Adipocyte (in vitro differentiated cells): ENCODE results near the gene OTP.
A peak's percentile ranks its signal among the peaks of the same experiment; 100 is the strongest.

Experiments
- DNase-seq: peaks from one replicate; pipeline ENCODE4 v3.0.0-alpha.2; 2015; ENCODE audit warnings: low read depth
- H3K27me3 ChIP-seq: replicated peaks from 2 replicates; pipeline ENCODE4 v1.7.0; 2013; ENCODE audit warnings: mild to moderate bottlenecking, low read length, moderate library complexity; ENCODE audit not compliant: control insufficient read depth, insufficient read depth
- H3K36me3 ChIP-seq: 2 replicates; pipeline ENCODE4 v1.7.0; 2013; ENCODE audit warnings: low read length, mild to moderate bottlenecking, moderate library complexity; ENCODE audit not compliant: control insufficient read depth, insufficient read depth, severe bottlenecking
- H3K4me1 ChIP-seq: 2 replicates; pipeline ENCODE4 v1.7.0; 2013; ENCODE audit warnings: mild to moderate bottlenecking, low read length, moderate library complexity; ENCODE audit not compliant: control insufficient read depth, insufficient read depth
- H3K4me3 ChIP-seq: 2 replicates; pipeline ENCODE4 v1.7.0; 2013; ENCODE audit warnings: mild to moderate bottlenecking, low read length, moderate library complexity
- H3K9ac ChIP-seq: 2 replicates; pipeline ENCODE4 v1.7.0; 2013; ENCODE audit warnings: mild to moderate bottlenecking, low read length, moderate library complexity
- H3K9me3 ChIP-seq: 2 replicates; pipeline ENCODE4 v1.7.0; 2013; ENCODE audit warnings: mild to moderate bottlenecking, low read length, moderate library complexity; ENCODE audit not compliant: control insufficient read depth

Gene OTP

DNA sequence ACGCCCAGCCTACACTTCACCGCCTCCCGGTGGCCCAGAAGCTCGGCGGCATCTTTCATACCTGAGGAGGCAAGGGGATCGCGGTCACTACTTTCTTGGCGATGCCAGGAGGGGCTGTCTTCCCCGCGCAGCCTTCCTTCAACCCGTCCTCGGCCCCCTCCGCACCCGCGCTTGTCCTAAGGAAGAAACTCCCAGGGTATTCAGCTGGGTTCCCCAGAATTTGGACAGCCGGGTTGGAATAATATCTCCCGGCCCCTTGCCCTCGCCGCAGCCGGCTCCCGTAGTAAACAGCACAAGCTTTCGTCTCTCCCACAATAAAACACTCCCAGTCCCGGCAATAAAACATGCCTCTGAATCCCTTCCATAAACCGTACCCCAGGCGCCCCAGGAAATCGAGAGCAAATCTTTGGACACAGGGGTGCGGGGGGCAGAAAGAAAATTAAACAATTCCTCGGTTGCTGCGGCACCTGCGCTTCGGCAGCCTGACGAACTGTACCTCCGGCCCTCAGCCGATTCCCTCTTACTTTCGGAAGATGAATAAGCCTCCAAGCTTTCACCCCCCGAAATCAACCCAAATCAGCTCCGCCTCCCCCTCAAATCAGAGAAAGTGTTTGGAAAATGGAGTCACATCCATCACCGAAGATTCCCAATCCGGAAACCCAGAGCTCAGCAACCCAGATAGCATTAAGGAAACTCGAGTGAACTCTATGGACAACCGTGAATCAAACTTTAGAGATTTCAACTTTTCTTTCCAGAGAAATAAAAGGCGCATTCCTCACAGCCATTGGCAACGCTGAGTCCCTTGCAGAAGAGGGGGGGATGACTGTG lies 1.1 kb downstream of the OTP start:
- DNase-seq: no peak
- H3K36me3 ChIP-seq: no peaks in the 10 kb centered on the region
- no peaks in the 10 kb centered on the region for H3K4me1 ChIP-seq
- no peak overlapping the region for H3K4me3 ChIP-seq
- peaks cover 11% of the 10 kb centered on the region for H3K9me3 ChIP-seq
- peaks cover 100% of the 10 kb centered on the region for H3K27me3 ChIP-seq
- H3K9ac ChIP-seq: no peak overlapping the region

DNA sequence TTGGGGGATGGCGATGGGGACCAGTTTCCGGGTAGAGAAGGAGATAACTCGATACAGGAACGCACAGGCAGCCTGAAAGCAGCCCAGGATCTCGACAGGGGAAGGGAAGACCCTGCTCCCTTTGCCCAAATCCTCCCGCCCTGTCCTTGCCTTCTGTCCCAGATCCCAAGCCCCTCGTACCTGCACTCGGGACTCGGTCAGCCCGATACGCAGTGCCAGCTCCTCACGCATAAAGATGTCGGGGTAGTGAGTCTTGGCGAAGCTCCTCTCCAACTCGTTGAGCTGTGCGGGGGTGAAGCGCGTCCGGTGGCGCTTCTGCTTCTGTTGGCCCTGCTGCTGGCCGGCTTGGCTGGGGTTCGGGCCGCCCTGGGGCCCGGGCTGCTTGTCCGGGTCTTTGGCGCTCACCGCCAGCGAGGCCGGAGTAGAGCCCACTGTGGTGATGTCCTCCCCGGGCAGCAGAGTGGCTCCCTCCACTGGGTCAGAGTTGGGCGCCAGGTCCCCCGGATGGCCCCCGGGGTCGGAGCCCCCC lies 1.8 kb downstream of the OTP start:
- Histone ChIP-seq H3K4me1 (no peaks in the 10 kb centered on the region), H3K9ac (no peak overlapping the region), H3K36me3 (no peaks in the 10 kb centered on the region), H3K9me3 (peaks cover 11% of the 10 kb centered on the region), H3K27me3 (peaks cover 100% of the 10 kb centered on the region), H3K4me3 (no peak overlapping the region)
- DNase-seq: no peak

DNA sequence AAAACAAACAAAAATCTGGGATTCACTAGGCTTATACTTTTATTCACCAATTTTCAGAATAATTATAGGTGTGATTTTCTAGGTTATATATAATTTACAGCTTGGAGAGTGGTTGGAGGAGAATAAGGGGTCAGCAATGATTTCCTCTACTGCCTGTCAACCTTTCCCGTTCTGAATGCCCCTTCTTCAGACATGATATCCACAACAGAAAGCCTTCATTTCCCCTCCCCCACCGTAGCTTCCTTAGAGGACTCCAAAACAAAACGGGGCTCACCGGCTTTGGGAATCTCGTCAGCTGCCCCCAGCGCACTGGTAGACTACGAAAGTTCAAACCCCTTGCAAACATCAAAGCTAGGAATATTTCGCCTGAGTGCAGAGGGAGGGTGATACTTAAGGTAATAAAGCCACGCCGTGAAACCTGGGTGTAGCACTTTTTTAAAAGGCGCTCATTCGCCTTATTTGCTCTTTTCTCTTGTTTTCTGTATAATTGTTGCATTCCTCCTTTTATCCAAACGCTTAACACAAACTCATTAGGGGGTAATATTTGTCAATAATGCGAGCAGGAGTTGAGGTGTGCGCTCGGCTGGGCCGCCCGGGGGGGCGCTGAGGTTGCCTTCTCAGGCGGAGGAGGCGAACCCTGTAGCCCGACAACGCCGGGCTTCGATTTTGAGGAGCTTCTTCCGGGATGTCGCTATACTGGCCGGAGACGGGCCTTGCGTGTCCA lies 2.4 kb downstream of the OTP start:
- Histone ChIP-seq H3K9me3 (peaks cover 11% of the 10 kb centered on the region), H3K27me3 (peaks cover 100% of the 10 kb centered on the region), H3K4me1 (peaks cover 2% of the 10 kb centered on the region), H3K4me3 (no peak overlapping the region), H3K36me3 (no peaks in the 10 kb centered on the region), H3K9ac (no peak overlapping the region)
- no peak for DNase-seq

DNA sequence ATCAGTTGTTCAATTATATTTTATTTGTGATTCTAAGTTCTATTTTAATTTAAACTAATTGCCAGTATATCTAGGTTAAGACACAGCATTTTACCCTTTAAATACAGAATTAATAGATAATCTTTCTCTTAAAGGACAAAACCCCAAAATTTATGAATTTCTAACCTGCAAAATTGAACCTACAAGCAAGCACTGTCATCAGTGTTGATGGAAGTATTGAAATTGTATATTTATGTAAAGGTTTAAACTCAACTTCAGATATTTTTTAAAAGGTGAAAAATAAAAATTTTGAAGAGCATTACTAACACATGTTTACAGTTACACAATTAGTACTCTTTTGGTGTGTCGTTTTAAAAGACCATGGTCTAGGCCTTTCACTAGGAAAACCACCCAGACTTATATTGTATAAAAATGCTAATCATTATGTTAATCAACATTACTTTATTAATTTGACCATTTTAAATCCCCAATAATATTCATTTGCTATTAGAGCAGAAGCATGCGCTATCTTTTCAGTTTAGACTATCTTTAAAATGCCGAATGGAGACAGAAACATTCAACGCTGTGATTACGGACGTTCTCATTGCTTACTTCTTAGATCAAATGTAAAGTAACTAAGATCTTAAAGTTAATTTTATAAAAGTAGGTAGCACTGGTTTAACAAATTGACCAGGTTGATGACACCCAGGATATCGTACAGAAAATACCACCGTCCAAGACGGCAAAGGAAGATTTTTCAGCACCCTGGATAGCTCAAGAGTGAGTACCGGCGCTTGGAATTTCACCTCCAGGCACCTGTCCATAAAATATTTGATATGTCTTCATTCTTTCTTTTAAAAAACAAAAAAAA lies 3.2 kb downstream of the OTP start:
- no peak for DNase-seq
- no peak overlapping the region for H3K9ac ChIP-seq
- peaks cover 9% of the 10 kb centered on the region for H3K4me1 ChIP-seq
- peaks cover 11% of the 10 kb centered on the region for H3K9me3 ChIP-seq
- peaks cover 99% of the 10 kb centered on the region for H3K27me3 ChIP-seq
- no peak overlapping the region for H3K4me3 ChIP-seq
- H3K36me3 ChIP-seq: no peaks in the 10 kb centered on the region

DNA sequence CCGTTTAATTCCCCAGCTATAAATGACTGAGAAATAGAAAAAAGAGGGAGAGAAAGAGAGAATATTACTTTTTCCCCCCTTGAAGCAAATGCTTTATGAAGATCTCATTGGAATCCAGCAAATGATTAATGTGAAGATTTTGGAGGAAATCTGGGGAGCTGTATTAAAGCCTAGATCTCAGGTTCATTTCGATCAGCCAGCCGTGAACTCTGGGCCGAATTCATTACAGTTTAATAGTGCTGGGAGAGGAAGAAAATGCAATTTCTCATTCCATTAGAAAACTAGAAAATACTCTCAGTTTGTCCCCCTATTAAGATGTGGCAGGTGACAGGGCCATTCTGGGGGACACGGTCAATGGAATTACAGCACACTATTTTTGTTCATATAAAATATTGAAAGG lies 4.8 kb downstream of the OTP start:
- peaks cover 11% of the 10 kb centered on the region for H3K9me3 ChIP-seq
- H3K4me3 ChIP-seq: no peak overlapping the region
- H3K27me3 ChIP-seq: peaks cover 93% of the 10 kb centered on the region
- H3K36me3 ChIP-seq: no peaks in the 10 kb centered on the region
- DNase-seq: no peak
- H3K4me1 ChIP-seq: peaks cover 9% of the 10 kb centered on the region
- H3K9ac ChIP-seq: no peak overlapping the region

DNA sequence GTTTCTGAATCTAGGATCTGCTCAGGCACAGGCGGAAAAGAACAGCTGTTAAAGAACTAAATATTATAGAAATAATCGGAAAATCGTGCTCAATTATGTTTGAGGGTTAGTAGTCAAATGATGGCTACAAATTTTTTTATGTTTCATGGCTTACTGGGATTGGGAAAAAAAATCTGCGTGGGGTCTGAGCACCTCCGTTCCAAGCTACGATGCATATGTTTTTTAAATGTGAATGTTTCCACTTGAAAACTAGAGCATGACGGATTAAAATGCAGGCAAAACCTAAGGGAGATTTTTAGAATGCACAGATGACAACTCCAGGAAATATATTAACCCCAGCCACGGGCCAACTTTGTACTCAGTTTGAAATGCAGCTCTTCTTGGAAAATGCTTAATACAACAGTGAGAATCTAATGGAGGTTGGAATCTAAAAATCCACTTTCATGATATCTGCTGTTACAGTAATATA lies 5.3 kb downstream of the OTP start:
- Histone ChIP-seq H3K4me1 (peaks cover 9% of the 10 kb centered on the region), H3K4me3 (no peak overlapping the region), H3K27me3 (peaks cover 93% of the 10 kb centered on the region), H3K9ac (no peak overlapping the region), H3K36me3 (no peaks in the 10 kb centered on the region), H3K9me3 (peaks cover 11% of the 10 kb centered on the region)
- no peak for DNase-seq

DNA sequence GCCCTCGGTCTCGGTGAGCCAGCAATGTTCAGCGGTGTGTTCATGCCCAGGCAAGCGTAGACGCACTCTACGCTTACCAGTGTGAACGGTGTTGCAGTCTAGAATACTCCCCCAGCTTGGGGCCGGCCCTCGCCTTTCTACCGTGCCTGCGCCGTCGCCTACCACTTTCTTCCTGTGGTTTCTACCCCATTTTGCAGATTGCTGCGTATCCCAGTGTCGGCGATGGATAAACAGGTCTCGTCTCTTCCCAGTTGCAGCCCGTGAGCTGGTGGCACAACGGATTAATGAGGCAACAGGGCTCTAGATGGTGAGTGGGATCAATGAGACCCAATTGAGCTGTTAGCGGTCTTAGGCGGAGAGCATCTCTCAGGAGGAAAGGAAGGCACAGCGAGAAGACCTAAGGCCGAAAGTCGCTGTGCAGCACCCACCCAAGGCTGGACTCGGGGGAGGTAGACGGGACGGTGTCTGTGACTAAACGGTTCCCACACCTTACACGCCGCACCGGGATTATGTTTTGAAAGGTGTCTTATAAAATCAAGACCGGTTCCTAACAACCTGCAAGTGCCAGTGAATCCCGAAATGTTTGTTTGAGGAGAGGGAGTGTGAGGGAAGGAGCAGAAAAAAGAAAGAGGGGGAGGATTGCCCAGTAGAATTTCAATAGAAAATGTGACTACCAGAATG lies 5.8 kb downstream of the OTP start:
- no peak overlapping the region for H3K9ac ChIP-seq
- no peaks in the 10 kb centered on the region for H3K36me3 ChIP-seq
- peaks cover 17% of the 10 kb centered on the region for H3K9me3 ChIP-seq
- H3K4me3 ChIP-seq: no peak overlapping the region
- peaks cover 93% of the 10 kb centered on the region for H3K27me3 ChIP-seq
- H3K4me1 ChIP-seq: peaks cover 9% of the 10 kb centered on the region
- DNase-seq: no peak

- Histone ChIP-seq H3K27me3 (peaks cover 92% of the 10 kb centered on the region), H3K36me3 (no peaks in the 10 kb centered on the region), H3K9me3 (peaks cover 30% of the 10 kb centered on the region), H3K9ac (no peak overlapping the region), H3K4me3 (peak overlapping the region; percentile 73), H3K4me1 (peaks cover 9% of the 10 kb centered on the region)
- peak; percentile 32 for DNase-seq
These were observed 8.3 kb downstream of the OTP start for GRCh38 chr5:77630114-77630680.

DNA sequence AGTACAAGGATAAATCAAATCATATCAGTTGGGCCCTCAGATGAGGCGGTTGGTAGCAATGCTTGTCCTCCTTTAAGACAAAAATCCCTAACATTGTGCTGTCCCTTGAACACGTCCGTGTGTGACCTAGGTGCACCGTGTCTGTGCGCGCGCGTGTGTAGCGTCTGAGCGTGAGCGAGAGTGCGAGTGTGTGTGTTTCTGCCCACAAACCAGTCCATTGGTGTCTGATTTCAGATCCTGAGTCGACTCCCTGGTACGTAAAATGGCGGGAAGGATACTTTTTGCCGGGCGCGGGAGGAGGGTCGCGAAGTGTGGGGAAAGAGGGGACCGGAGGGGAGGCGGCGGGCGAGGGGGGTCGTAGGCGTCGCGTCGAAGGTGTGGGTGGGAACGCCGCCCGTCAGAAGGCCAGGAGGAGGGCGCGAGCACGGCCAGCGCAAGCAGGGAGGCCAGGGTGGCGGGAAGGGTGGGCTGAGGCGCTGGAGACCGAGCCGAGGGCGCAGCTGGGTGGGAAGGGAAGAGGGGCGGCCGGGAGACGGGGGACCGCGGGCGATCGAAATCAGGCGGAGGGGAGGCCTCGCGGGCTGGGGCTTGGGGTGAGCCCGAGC lies 8.9 kb downstream of the OTP start:
- H3K9me3 ChIP-seq: peaks cover 32% of the 10 kb centered on the region
- no peak overlapping the region for H3K9ac ChIP-seq
- peaks cover 9% of the 10 kb centered on the region for H3K4me1 ChIP-seq
- H3K27me3 ChIP-seq: peaks cover 92% of the 10 kb centered on the region
- H3K36me3 ChIP-seq: no peaks in the 10 kb centered on the region
- peak overlapping the region; percentile 36 for H3K4me3 ChIP-seq
- no peak for DNase-seq
